Upper lobe of left lung (tissue), 6 donors: ENCODE data around the gene KRTDAP. TPM values are rescaled to one million over a fixed set of nuclear protein-coding genes. Genes with fewer than 3 reads are reported as not detected.

Experiments
- ATAC-seq, 2 donors: fragments of 200-7000 bp; cut with Tn5 transposase; one replicate each; pipeline ENCODE4 v1.9.1; 2022; ENCODE audit warnings: mild to moderate bottlenecking in 2 of 2, moderate library complexity in 2 of 2; ENCODE audit not compliant: low FRiP score in 2 of 2
- DNase-seq, 2 donors: peaks; one replicate each; pipeline ENCODE4 v3.0.0-alpha.2; 2019 to 2020
- H3K27ac ChIP-seq, 4 donors: fragments of 200-600 bp; sonication (generic); one replicate each; pipeline ENCODE4 v1.5.1; 2016 to 2019
- H3K27me3 ChIP-seq, 4 donors: fragments of 200-600 bp; sonication (generic); one replicate each; pipeline ENCODE4 v1.5.1; 2017 to 2019
- H3K36me3 ChIP-seq, 4 donors: fragments of 200-600 bp; sonication (generic); one replicate each; pipeline ENCODE4 v1.5.1; 2016 to 2019
- H3K4me1 ChIP-seq, 4 donors: fragments of 200-600 bp; sonication (generic); one replicate each; pipeline ENCODE4 v1.5.1; 2018 to 2019
- H3K4me3 ChIP-seq, 4 donors: fragments of 200-600 bp; sonication (generic); one replicate each; pipeline ENCODE4 v1.5.1; 2017 to 2019; ENCODE audit warnings: mild to moderate bottlenecking in 2 of 4, moderate library complexity in 1 of 4
- H3K9me3 ChIP-seq, 4 donors: fragments of 200-600 bp; sonication (generic); one replicate each; pipeline ENCODE4 v1.5.1; 2018 to 2019
- EP300 ChIP-seq, 4 donors: sonication (generic); formaldehyde crosslinking; IDR thresholded peaks; one replicate each; pipeline ENCODE4 v1.5.1; 2017; ENCODE audit warnings: antibody characterized with exemption in 4 of 4, control low read depth in 2 of 4
- POLR2A ChIP-seq, 4 donors: fragments of 450-650 bp; IDR thresholded peaks; one replicate each; pipeline ENCODE4 v1.5.1; 2016 to 2017; ENCODE audit warnings: antibody characterized with exemption in 4 of 4, mild to moderate bottlenecking in 2 of 4
- POLR2AphosphoS5 ChIP-seq, 2 donors: sonication (generic); formaldehyde crosslinking; IDR thresholded peaks; one replicate each; pipeline ENCODE4 v1.5.1; 2017; ENCODE audit warnings: antibody characterized with exemption in 2 of 2
- WGBS, 2 donors: methylation state at CpG; one replicate each; pipeline ENCODE4 v1.1.5; 2017 to 2018; 5-methylcytosine and 5-hydroxymethylcytosine counted together
- total RNA-seq, 6 donors: library from RNA; depleted of rRNA in 4 of 6; stranded (reverse); fragments of >200 nt in 4 of 6; gene quantifications; one replicate each; pipeline versions ENCODE4 v1.1.0 to v1.2.1, GENCODE V29; 2016 to 2021
- TF ChIP-seq, protein P1 (sequence below), 6 experiments: fragments of 450-650 bp in 4 of 6; fragments of 200-600 bp in 2 of 6; sonication (generic) in 2 of 6; IDR thresholded peaks; one replicate each; pipeline ENCODE4 v1.5.1; 2016 to 2019; ENCODE audit warnings: antibody characterized with exemption in 6 of 6
- donor health status: DM: no; HTN: no; CAD: no; lungs with moderate emphysema.
- donor health status: DM: no; HTN: yes; CAD: no; lungs with severe emphysema.

Gene KRTDAP
- total RNA-seq, 6 donors from 2014 or later, result 0.61 TPM; not detected in 5

DNA sequence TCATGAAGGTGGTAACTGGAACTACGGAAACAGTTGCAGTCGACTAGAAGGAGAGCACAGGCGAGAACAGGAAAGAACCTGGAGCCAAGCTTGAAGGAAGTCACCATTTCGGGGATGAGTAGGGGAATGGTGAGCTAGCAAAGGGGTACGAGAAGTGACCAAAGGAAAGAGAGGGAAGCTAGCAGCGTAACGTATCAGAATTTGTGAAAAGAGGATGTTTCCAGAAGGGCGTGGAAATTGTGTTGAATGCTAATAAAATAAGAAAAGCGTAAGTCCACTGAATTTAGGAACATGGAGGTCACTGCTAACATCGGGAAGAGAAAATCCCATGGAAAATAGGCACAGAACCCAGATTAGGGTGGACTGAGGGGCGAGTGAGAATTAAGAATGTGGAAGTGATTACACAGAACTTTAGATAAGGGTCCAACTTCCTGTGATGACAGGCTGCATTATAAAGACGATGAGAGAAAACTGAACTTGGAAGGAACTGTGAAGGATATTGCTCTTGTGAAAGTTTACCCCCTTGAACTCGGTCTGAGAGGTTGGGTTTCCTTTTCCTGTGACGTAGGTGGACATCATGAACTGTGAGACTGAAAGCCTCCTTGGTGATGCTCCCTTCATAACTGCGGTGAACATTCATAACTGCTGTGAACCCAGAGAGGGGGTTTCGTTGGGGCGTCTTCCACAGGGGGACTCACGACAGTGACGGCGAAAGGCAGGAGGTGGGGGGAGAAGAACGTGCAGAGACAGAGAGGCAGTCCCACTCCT, 44.3 kb downstream of the KRTDAP start:
- Histone ChIP-seq H3K36me3 (no peaks in the 10 kb centered on the region), H3K4me3 (no peak overlapping the region), H3K27me3 (no peaks in the 10 kb centered on the region), H3K9me3 (no peaks in the 10 kb centered on the region), H3K4me1 (peaks cover 19 to 44% (median 31%) of the 10 kb centered on the region in 4 donors), H3K27ac (peak overlapping the region in 2 of 4 donors; percentile 20 to 35)
- no peak for DNase-seq
- peak in 1 of 2 donors; percentile 38 for ATAC-seq
- WGBS, 2 donors, result 65 to 70% methylated on average over 21 of the region's 21 CpGs
- peak in 1 of 4 donors; percentile 69 for TF ChIP-seq EP300 (IDR thresholded peaks at IDR 0.05)
- TF ChIP-seq POLR2AphosphoS5 (IDR thresholded peaks at IDR 0.05), result peak in 1 of 2 donors; percentile 42
- no peak for TF ChIP-seq POLR2A (IDR thresholded peaks at IDR 0.05)
- TF ChIP-seq, protein P1, sequence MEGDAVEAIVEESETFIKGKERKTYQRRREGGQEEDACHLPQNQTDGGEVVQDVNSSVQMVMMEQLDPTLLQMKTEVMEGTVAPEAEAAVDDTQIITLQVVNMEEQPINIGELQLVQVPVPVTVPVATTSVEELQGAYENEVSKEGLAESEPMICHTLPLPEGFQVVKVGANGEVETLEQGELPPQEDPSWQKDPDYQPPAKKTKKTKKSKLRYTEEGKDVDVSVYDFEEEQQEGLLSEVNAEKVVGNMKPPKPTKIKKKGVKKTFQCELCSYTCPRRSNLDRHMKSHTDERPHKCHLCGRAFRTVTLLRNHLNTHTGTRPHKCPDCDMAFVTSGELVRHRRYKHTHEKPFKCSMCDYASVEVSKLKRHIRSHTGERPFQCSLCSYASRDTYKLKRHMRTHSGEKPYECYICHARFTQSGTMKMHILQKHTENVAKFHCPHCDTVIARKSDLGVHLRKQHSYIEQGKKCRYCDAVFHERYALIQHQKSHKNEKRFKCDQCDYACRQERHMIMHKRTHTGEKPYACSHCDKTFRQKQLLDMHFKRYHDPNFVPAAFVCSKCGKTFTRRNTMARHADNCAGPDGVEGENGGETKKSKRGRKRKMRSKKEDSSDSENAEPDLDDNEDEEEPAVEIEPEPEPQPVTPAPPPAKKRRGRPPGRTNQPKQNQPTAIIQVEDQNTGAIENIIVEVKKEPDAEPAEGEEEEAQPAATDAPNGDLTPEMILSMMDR (IDR thresholded peaks at IDR 0.05), result no peak

DNA sequence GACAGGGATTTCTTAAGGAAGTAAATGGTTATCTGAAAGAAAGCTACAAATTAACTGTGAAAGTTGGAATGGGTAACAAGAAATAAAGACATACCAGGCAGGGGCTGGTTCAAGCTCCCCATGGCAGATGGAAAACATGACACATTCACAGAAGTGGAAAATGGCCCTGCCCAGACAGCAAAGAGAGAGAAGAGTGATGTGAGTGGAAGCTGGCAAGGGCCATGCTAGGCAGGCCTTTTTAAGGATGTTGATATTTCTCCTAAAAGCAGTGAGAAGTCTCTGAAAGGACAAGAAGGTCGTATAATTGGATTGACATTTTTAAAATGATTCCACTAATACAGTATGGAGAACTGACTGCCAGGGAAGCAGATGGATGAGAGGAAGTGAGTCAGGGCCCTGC, 45.5 kb downstream of the KRTDAP start:
- Histone ChIP-seq H3K9me3 (no peaks in the 10 kb centered on the region), H3K36me3 (no peaks in the 10 kb centered on the region), H3K4me1 (peaks cover 15 to 36% (median 28%) of the 10 kb centered on the region in 4 donors), H3K27ac (no peak overlapping the region), H3K27me3 (no peaks in the 10 kb centered on the region), H3K4me3 (no peak overlapping the region)
- DNase-seq (no peak), ATAC-seq (no peak)
- 71 to 82% methylated on average over 1 of the region's 1 CpG for WGBS, 2 donors
- no peak for TF ChIP-seq POLR2AphosphoS5 (IDR thresholded peaks at IDR 0.05)
- TF ChIP-seq POLR2A (IDR thresholded peaks at IDR 0.05), result no peak
- TF ChIP-seq, protein P1 (IDR thresholded peaks at IDR 0.05), result no peak
- no peak for TF ChIP-seq EP300 (IDR thresholded peaks at IDR 0.05)

DNA sequence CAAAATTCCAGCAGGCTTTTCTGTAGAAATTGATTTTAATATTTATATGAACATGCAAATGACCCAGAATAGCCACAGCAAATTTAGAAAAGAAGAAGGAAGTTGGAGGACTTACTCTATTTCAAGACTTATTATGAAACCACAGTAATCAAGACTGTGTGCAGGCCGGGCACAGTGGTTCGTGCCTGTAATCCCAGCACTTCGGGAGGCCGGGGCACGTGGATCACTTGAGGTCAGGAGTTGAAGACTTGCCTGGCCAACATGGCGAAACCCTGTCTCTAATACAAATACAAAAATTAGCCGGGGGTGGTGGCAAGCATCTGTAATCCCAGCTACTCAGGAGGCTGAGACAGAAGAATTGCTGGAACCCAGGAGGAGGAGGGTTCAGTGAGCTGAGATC, 48.2 kb downstream of the KRTDAP start:
- peak; percentile 57 to 61 for ATAC-seq
- DNase-seq, result peak in 1 of 2 donors; percentile 91
- Histone ChIP-seq H3K36me3 (no peaks in the 10 kb centered on the region), H3K9me3 (no peaks in the 10 kb centered on the region), H3K4me1 (peaks cover 12 to 27% (median 25%) of the 10 kb centered on the region in 4 donors), H3K27me3 (no peaks in the 10 kb centered on the region), H3K27ac (peak overlapping the region in 1 of 4 donors; percentile 1), H3K4me3 (no peak overlapping the region)
- 39 to 40% methylated on average over 7 of the region's 7 CpGs for WGBS, 2 donors
- TF ChIP-seq POLR2AphosphoS5 (IDR thresholded peaks at IDR 0.05) (peak; percentile 47 to 51), EP300 (IDR thresholded peaks at IDR 0.05) (no peak)

DNA sequence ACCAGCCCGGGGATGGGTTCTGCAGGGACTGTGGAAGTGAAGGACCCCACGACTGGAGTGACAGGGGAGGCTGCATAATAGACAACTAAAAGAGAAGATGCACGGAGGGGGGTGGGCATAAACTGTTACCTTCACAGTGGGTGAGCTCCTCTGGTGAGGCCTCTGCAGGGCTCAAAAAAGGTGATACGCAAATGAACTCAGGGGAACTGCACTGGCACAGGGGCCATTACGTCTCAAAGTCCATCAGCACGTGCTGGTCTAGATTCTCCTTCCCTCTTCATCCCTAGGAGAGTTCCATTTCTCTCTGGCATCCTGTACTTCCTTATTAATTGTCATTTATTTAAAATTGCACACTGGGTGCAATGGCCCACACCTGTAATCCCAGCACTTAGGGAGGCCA, 50.3 kb downstream of the KRTDAP start:
- H3K4me3 ChIP-seq, result no peak overlapping the region
- H3K9me3 ChIP-seq, result no peaks in the 10 kb centered on the region
- TF ChIP-seq POLR2AphosphoS5 (IDR thresholded peaks at IDR 0.05) (no peak), EP300 (IDR thresholded peaks at IDR 0.05) (no peak), POLR2A (IDR thresholded peaks at IDR 0.05) (no peak)
- TF ChIP-seq, protein P1 (IDR thresholded peaks at IDR 0.05), result no peak
- ATAC-seq, result no peak
- 90 to 98% methylated on average over 6 of the region's 6 CpGs for WGBS, 2 donors
- H3K36me3 ChIP-seq, result no peaks in the 10 kb centered on the region
- no peak for DNase-seq
- H3K27ac ChIP-seq, result no peak overlapping the region
- H3K27me3 ChIP-seq, result no peaks in the 10 kb centered on the region
- H3K4me1 ChIP-seq, result peaks cover 33 to 43% (median 35%) of the 10 kb centered on the region in 4 donors

DNA sequence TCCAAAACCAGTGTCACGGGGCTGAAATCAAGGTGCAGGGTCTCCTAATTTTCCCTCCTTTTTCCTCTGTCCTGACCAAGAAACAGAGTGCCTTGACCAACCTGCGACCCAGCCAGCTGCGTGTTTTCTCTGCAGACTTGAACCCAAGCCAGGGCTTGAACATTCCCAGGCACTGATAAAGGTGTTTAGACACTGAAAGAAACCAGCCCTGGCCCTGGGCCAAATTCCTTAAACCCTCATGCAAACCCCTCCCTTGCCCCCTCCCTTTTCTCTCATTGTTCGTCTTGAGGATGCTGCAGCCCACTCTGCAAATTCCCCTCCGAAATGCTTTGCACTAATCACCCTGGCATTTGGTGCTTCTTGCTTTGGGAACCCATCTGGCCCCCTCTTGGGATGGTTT, 51.7 kb downstream of the KRTDAP start:
- 48 to 57% methylated on average over 5 of the region's 5 CpGs for WGBS, 2 donors
- Histone ChIP-seq H3K27me3 (no peaks in the 10 kb centered on the region), H3K9me3 (no peaks in the 10 kb centered on the region), H3K27ac (no peak overlapping the region), H3K4me3 (no peak overlapping the region), H3K4me1 (peaks cover 47 to 57% (median 48%) of the 10 kb centered on the region in 4 donors), H3K36me3 (no peaks in the 10 kb centered on the region)
- TF ChIP-seq, protein P1 (IDR thresholded peaks at IDR 0.05), result no peak
- TF ChIP-seq POLR2A (IDR thresholded peaks at IDR 0.05) (no peak), EP300 (IDR thresholded peaks at IDR 0.05) (no peak), POLR2AphosphoS5 (IDR thresholded peaks at IDR 0.05) (no peak)
- no peak for ATAC-seq
- no peak for DNase-seq
